Fibroblast of the aortic adventitia (primary cell): ENCODE measurements around the gene FOXL2. TPM values are rescaled to one million over a fixed set of nuclear protein-coding genes. Genes with fewer than 3 reads are reported as not detected.

Experiments used
- DNase-seq: peaks from one replicate; pipeline ENCODE4 v3.0.0-alpha.2; 2010; ENCODE audit warnings: low read depth
- H3K4me3 ChIP-seq: 2 replicates; pipeline ENCODE4 v1.5.1; 2011; ENCODE audit warnings: low read depth, mild to moderate bottlenecking, control low read depth, low read length, moderate library complexity
- CTCF ChIP-seq: IDR thresholded peaks from 2 replicates; pipeline ENCODE4 v1.5.1; 2011; ENCODE audit warnings: mild to moderate bottlenecking, low read length, control low read depth, inconsistent platforms; ENCODE audit not compliant: insufficient read depth
- total RNA-seq: library from RNA; depleted of rRNA; stranded (reverse); fragments of >200 nt; gene quantifications from 2 replicates; pipeline ENCODE4 v1.2.3, GENCODE V29; 2012; ENCODE audit warnings: low replicate concordance

Gene FOXL2
- total RNA-seq, 1 donor: under 0.01 TPM

GRCh38 chr3:138909904-138910303 is 37.0 kb downstream of the FOXL2 start:
- no peak for TF ChIP-seq CTCF
- H3K4me3 ChIP-seq: no peak overlapping the region
- no peak for DNase-seq

DNA sequence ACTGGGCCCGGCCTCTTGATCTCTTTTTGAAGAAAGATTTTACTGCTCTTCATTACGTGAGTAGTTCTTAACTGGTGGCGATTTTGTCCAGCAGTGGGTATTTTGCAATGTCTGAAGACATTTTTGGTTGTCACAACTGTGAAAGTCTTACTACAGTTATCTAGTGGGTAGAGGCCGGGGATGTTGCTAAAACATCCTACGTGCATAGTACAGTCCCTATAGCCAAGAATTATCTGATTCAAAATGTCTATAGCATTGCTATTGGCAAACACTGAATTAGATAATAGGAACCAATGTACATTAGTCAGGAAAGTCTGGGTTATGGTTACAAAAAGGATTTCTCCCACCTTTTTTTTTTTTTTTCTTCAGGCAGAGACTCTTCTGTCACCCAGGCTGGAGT is 38.1 kb downstream of the FOXL2 start:
- no peak for DNase-seq
- TF ChIP-seq CTCF: no peak

GRCh38 chr3:138907539-138907938 is 39.4 kb downstream of the FOXL2 start:
- no peak overlapping the region for H3K4me3 ChIP-seq
- no peak for TF ChIP-seq CTCF

More for the DNA sequence above, 38.1 kb downstream of the FOXL2 start:
- no peak overlapping the region for H3K4me3 ChIP-seq

DNA sequence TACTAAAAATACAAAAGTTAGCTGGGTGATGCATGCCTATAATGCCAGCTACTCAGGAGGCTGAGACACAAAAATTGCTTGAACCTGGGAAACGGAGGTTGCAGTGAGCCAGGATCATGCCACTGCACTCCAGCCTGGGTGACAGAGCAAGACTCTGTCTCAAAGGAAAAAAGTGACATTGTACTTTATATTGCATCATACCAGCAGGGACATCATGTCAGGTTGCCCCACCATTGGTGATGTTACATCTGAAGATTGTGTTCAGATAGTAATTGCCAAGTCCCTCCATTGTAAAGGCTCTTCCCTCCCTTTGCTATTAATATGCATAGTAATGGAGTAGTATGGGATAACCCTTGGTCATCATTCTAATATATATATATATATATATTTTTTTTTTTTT is 44.8 kb downstream of the FOXL2 start:
- no peak for TF ChIP-seq CTCF
- H3K4me3 ChIP-seq: no peak overlapping the region
- no peak for DNase-seq

More at GRCh38 chr3:138907539-138907938, 39.4 kb downstream of the FOXL2 start:
- DNase-seq: no peak

DNA sequence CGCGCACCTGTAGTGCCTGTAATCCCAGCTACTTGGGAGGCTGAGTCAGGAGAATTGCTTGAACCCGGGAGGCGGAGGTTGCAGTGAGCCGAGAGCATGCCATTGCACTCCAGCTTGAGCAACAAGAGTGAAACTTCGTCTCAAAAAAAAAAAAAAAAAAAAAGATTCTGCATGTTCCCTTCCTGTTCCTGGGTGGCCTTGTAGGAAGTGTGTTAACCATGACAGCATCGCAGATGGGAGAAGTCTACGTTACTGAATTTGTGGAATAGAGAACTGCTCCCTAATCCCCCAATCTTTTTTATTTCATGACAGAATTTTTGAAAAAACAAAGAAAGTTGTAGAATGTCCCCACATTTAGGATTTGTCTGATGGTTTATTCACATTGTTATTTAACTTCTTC is 45.4 kb downstream of the FOXL2 start:
- H3K4me3 ChIP-seq: no peak overlapping the region
- no peak for DNase-seq
- TF ChIP-seq CTCF: no peak

DNA sequence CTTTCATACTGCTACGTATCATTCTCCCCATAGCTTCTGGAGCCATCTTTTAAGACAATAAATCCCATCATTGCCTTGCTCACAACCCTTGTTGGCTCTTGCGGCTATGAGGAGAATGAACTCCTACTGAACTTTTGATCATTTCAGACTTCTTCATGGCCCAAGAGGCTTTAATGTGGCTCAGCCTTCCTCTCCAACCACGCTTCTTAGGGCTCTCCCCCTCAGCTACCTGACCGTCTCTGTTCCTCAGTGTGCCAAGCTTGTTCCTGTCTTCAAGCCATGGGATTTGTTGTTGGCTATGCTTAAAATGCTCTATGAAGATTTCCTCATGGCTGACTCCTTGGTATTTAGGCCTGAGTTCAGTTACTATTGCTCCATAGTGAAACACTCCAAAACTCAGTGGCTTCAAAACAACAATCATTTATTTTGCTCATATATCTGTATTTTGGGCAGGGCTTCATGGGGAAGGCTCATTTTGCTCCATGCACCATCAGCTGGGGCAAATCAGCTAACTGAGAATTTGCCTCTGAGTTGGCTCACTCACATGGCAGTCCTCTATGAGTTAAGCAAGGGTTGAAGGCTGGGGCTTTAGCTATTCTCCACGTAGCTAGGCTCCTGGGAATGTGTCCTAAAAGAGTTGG is 47.5 kb downstream of the FOXL2 start:
- TF ChIP-seq CTCF: no peak

DNA sequence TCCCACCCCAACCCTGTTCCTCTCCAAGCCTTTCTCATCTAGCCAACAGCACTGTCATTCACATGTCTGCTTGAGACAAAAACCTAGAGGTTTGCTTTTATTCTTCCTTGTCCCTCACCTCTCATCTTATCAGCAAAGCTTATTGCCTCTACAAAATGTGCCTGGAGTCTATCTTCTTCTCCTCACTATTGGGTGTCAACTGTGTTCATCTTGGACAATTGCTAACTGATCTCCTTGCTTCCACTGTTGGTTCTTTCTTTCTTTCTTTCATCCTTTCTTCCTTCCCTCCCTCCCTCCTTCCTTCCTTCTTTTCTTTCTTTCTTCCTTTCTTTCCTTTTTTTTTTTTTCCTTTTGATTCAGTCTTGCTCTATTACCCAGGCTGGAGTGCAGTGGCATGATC is 48.2 kb downstream of the FOXL2 start:
- TF ChIP-seq CTCF: no peak
- no peak overlapping the region for H3K4me3 ChIP-seq
- no peak for DNase-seq

More for the DNA sequence above, 47.5 kb downstream of the FOXL2 start:
- no peak overlapping the region for H3K4me3 ChIP-seq
- DNase-seq: peak; percentile 30
